A549 (cell line): ENCODE results near the gene GAA.

ENCODE experiments used
- BHLHE40 ChIP-seq: IDR thresholded peaks from 2 replicates; pipeline ENCODE4 v1.6.1; 2012; ENCODE audit warnings: low read depth, low read length, inconsistent platforms
- CEBPB ChIP-seq, 2 experiments: fragments of >200 bp in 1 of 2; sonication (Bioruptor Twin) in 1 of 2; formaldehyde crosslinking in 1 of 2; IDR thresholded peaks; 2 replicates each; pipeline ENCODE4 v1.6.1; 2012 to 2016
- CHD2 ChIP-seq: fragments of 150-350 bp; IDR thresholded peaks from 2 replicates; pipeline ENCODE4 v1.6.1; 2014; ENCODE audit warnings: low read length; ENCODE audit not compliant: partially characterized antibody
- EP300 ChIP-seq, 2 experiments: fragments of >200 bp; sonication (Bioruptor Twin); formaldehyde crosslinking; IDR thresholded peaks; 2 replicates in 1 of 2; 3 replicates in 1 of 2; pipeline ENCODE4 v1.6.1; 2016 to 2017
- FOSB ChIP-seq: fragments of 250-450 bp; sonication (Bioruptor Pico); IDR thresholded peaks from 2 replicates; pipeline ENCODE4 v1.5.0; 2020; ENCODE audit warnings: mild to moderate bottlenecking, moderate library complexity
- JUN ChIP-seq, 2 experiments: fragments of >200 bp; sonication (Bioruptor Twin); formaldehyde crosslinking; IDR thresholded peaks; 2 replicates in 1 of 2; 3 replicates in 1 of 2; pipeline ENCODE4 v1.6.1; 2016 to 2017
- MAZ ChIP-seq: fragments of 150-350 bp; IDR thresholded peaks from 2 replicates; pipeline ENCODE4 v1.6.1; 2014; ENCODE audit warnings: antibody characterized with exemption, low read depth, low read length, borderline replicate concordance
- MYC ChIP-seq: IDR thresholded peaks from 2 replicates; pipeline ENCODE4 v1.6.1; 2012; ENCODE audit warnings: mild to moderate bottlenecking, inconsistent platforms, low read length, improper control_type of control experiment, borderline replicate concordance
- RCOR1 ChIP-seq: fragments of 150-350 bp; IDR thresholded peaks from 2 replicates; pipeline ENCODE4 v1.6.1; 2014; ENCODE audit warnings: antibody characterized with exemption, low read length, low read depth
- TF ChIP-seq, protein P1 (sequence below): fragments of >200 bp; sonication (Bioruptor Twin); formaldehyde crosslinking; IDR thresholded peaks from 3 replicates; pipeline ENCODE4 v1.5.1; 2016
- TF ChIP-seq, protein P2 (sequence below): fragments of 450-650 bp; IDR thresholded peaks from 2 replicates; pipeline ENCODE4 v1.6.1; 2014; ENCODE audit warnings: antibody characterized with exemption

DNA sequence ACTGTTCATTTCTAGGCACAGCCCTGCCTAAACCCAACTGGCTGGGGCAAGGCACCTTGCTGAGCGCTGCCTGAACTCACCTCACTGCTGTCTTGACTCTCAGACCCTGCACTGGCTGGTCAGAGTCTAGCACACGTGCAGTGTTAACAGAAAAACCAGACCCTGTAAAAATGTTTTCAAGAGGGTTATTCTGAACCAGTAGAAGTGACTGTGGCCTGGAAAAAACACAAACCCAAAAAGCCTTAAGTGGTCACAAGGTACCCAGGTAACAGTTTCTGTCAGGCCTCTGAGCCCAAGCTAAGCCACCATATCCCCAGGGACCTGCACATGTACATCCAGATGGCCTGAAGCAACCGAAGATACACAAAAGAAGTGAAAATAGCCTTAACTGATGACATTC, 51.6 kb downstream of the GAA start:
- TF ChIP-seq MAZ = no peak
- TF ChIP-seq, protein P1, sequence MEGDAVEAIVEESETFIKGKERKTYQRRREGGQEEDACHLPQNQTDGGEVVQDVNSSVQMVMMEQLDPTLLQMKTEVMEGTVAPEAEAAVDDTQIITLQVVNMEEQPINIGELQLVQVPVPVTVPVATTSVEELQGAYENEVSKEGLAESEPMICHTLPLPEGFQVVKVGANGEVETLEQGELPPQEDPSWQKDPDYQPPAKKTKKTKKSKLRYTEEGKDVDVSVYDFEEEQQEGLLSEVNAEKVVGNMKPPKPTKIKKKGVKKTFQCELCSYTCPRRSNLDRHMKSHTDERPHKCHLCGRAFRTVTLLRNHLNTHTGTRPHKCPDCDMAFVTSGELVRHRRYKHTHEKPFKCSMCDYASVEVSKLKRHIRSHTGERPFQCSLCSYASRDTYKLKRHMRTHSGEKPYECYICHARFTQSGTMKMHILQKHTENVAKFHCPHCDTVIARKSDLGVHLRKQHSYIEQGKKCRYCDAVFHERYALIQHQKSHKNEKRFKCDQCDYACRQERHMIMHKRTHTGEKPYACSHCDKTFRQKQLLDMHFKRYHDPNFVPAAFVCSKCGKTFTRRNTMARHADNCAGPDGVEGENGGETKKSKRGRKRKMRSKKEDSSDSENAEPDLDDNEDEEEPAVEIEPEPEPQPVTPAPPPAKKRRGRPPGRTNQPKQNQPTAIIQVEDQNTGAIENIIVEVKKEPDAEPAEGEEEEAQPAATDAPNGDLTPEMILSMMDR = no peak
- TF ChIP-seq RCOR1 = no peak
- no peak for TF ChIP-seq FOSB (CRISPR knock-in tag)
- no peak for TF ChIP-seq EP300 (IDR thresholded peaks at IDR 0.05)
- no peak for TF ChIP-seq CEBPB (IDR thresholded peaks at IDR 0.05)
- no peak for TF ChIP-seq BHLHE40
- TF ChIP-seq MYC = no peak
- TF ChIP-seq, protein P2, sequence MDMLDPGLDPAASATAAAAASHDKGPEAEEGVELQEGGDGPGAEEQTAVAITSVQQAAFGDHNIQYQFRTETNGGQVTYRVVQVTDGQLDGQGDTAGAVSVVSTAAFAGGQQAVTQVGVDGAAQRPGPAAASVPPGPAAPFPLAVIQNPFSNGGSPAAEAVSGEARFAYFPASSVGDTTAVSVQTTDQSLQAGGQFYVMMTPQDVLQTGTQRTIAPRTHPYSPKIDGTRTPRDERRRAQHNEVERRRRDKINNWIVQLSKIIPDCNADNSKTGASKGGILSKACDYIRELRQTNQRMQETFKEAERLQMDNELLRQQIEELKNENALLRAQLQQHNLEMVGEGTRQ = no peak
- TF ChIP-seq JUN (IDR thresholded peaks at IDR 0.05) = no peak
- TF ChIP-seq CHD2 = no peak
